Uterus (tissue), 4 donors: Measurements from ENCODE around the gene MAGI2. TPM values are rescaled to one million over a fixed set of nuclear protein-coding genes. Genes with fewer than 3 reads are reported as not detected.

Experiments used
- DNase-seq, 2 donors: peaks; one replicate each; pipeline ENCODE4 v3.0.0-alpha.2; 2019 to 2020
- H3K27ac ChIP-seq, 2 donors: fragments of 200-600 bp; sonication (generic); 1 replicate in 1 of 2; 2 replicates in 1 of 2; pipeline ENCODE4 v1.5.1; 2016 to 2018
- H3K27me3 ChIP-seq, 2 donors: fragments of 200-600 bp; sonication (generic); one replicate each; pipeline ENCODE4 v1.5.1; 2018 to 2019; ENCODE audit warnings: control low read depth in 1 of 2
- H3K36me3 ChIP-seq, 2 donors: fragments of 200-600 bp; sonication (generic); one replicate each; pipeline ENCODE4 v1.5.1; 2019; ENCODE audit warnings: control low read depth in 1 of 2
- H3K4me1 ChIP-seq, 2 donors: fragments of 200-600 bp; sonication (generic); one replicate each; pipeline ENCODE4 v1.5.1; 2018 to 2019; ENCODE audit warnings: control low read depth in 1 of 2
- H3K4me3 ChIP-seq, 2 donors: fragments of 200-600 bp; sonication (generic); 1 replicate in 1 of 2; 2 replicates in 1 of 2; pipeline ENCODE4 v1.5.1; 2018 to 2019; ENCODE audit warnings: mild to moderate bottlenecking in 1 of 2
- H3K9me3 ChIP-seq, 2 donors: fragments of 200-600 bp; sonication (generic); one replicate each; pipeline ENCODE4 v1.5.1; 2019; ENCODE audit warnings: control low read depth in 1 of 2
- CTCF ChIP-seq, 4 experiments: fragments of 200-600 bp in 2 of 4; fragments of 450-650 bp in 2 of 4; sonication (generic) in 2 of 4; IDR thresholded peaks; one replicate each; pipeline ENCODE4 v1.5.1; 2016 to 2019; ENCODE audit warnings: antibody characterized with exemption in 4 of 4, mild to moderate bottlenecking in 2 of 4, moderate library complexity in 1 of 4
- POLR2A ChIP-seq, 2 donors: fragments of 450-650 bp; IDR thresholded peaks; one replicate each; pipeline ENCODE4 v1.6.1; 2016; ENCODE audit warnings: antibody characterized with exemption in 2 of 2, mild to moderate bottlenecking in 1 of 2, moderate library complexity in 1 of 2
- intact Hi-C: fragments of 100-400 bp; cut with DNase I; formaldehyde crosslinking; loops from one replicate; pipeline ENCODE4 v1.15.1; 2023; ENCODE audit warnings: low total_unique reads
- total RNA-seq, 4 donors: library from RNA; depleted of rRNA in 3 of 4; stranded (reverse); fragments of >200 nt in 3 of 4; gene quantifications; one replicate each; pipeline versions ENCODE4 v1.1.0 to v1.2.4, GENCODE V29; 2014 to 2023
- donor health status: DM: yes; HTN: yes; CAD: no.

The MAGI2 gene
- total RNA-seq, 4 donors from 2014 or later, result 5.3 to 23.2 (median 13.8) TPM

GRCh38 chr7:78714356-78714755 is 739.1 kb downstream of the MAGI2 start:
- intact Hi-C loops, result no loop called here
- no peaks in the 10 kb centered on the region for H3K27me3 ChIP-seq
- H3K4me3 ChIP-seq, result no peak overlapping the region
- no peaks in the 10 kb centered on the region for H3K4me1 ChIP-seq
- H3K27ac ChIP-seq, result no peak overlapping the region
- H3K36me3 ChIP-seq, result no peaks in the 10 kb centered on the region
- no peak for DNase-seq
- TF ChIP-seq CTCF (IDR thresholded peaks at IDR 0.05) (no peak), POLR2A (IDR thresholded peaks at IDR 0.05) (no peak)
- H3K9me3 ChIP-seq, result no peaks in the 10 kb centered on the region

GRCh38 chr7:78712111-78712510 is 741.4 kb downstream of the MAGI2 start:
- no peaks in the 10 kb centered on the region for H3K36me3 ChIP-seq
- H3K27me3 ChIP-seq, result no peaks in the 10 kb centered on the region
- H3K4me3 ChIP-seq, result no peak overlapping the region
- no peak for DNase-seq
- no peaks in the 10 kb centered on the region for H3K9me3 ChIP-seq
- no peak overlapping the region for H3K27ac ChIP-seq
- intact Hi-C loops, result no loop called here
- H3K4me1 ChIP-seq, result no peaks in the 10 kb centered on the region
- TF ChIP-seq CTCF (IDR thresholded peaks at IDR 0.05) (no peak), POLR2A (IDR thresholded peaks at IDR 0.05) (no peak)

- intact Hi-C loops, result no loop called here
- H3K27ac ChIP-seq, result no peak overlapping the region
- TF ChIP-seq CTCF (IDR thresholded peaks at IDR 0.05), result no peak
- no peak for TF ChIP-seq POLR2A (IDR thresholded peaks at IDR 0.05)
- no peak overlapping the region for H3K4me3 ChIP-seq
- H3K36me3 ChIP-seq, result no peaks in the 10 kb centered on the region
- H3K4me1 ChIP-seq, result no peaks in the 10 kb centered on the region
- no peaks in the 10 kb centered on the region for H3K27me3 ChIP-seq
- H3K9me3 ChIP-seq, result no peaks in the 10 kb centered on the region
- DNase-seq, result no peak
Measured at GRCh38 chr7:78709658-78710057, 743.8 kb downstream of the MAGI2 start.

- Histone ChIP-seq H3K36me3 (no peaks in the 10 kb centered on the region), H3K27ac (no peak overlapping the region), H3K4me3 (no peak overlapping the region), H3K9me3 (no peaks in the 10 kb centered on the region), H3K4me1 (no peaks in the 10 kb centered on the region), H3K27me3 (no peaks in the 10 kb centered on the region)
- intact Hi-C loops, result no loop called here
- DNase-seq, result no peak
- no peak for TF ChIP-seq CTCF (IDR thresholded peaks at IDR 0.05)
- TF ChIP-seq POLR2A (IDR thresholded peaks at IDR 0.05), result no peak
Measured at GRCh38 chr7:78704504-78704903, 749.0 kb downstream of the MAGI2 start.

DNA sequence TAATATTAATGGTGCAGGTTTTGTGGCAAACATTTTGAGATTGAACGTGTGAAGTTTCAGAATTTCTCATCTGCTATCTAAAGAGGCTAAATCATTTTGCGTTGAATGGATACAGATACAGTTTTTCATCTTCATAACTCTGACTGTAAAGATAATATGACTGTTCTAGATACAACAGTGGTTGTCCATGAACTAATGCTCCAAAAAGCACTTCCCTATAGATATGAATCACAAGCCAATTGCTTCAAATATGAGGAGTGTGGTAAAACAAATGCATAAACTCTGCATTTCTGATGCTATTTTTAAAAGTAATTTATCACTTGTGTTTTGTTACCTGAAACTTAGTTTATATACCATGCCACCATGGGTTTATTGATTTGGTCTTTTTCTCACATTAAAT is 750.1 kb downstream of the MAGI2 start:
- no peaks in the 10 kb centered on the region for H3K4me1 ChIP-seq
- no peaks in the 10 kb centered on the region for H3K27me3 ChIP-seq
- no peaks in the 10 kb centered on the region for H3K9me3 ChIP-seq
- intact Hi-C loops, result no loop called here
- TF ChIP-seq CTCF (IDR thresholded peaks at IDR 0.05) (no peak), POLR2A (IDR thresholded peaks at IDR 0.05) (no peak)
- H3K36me3 ChIP-seq, result no peaks in the 10 kb centered on the region
- no peak for DNase-seq
- no peak overlapping the region for H3K4me3 ChIP-seq
- H3K27ac ChIP-seq, result no peak overlapping the region
